Ishikawa (cell line): ENCODE results near the gene CPA3.

ENCODE experiments used
- CREB1 ChIP-seq: IDR thresholded peaks from 2 replicates; pipeline ENCODE4 v1.6.1; 2012; ENCODE audit warnings: low read depth
- EP300 ChIP-seq: IDR thresholded peaks from 2 replicates; pipeline ENCODE4 v1.6.1; 2012; ENCODE audit warnings: borderline replicate concordance
- TF ChIP-seq, protein P1 (sequence below): IDR thresholded peaks from 2 replicates; pipeline ENCODE4 v1.6.1; 2012; ENCODE audit warnings: low read depth, mild to moderate bottlenecking

DNA sequence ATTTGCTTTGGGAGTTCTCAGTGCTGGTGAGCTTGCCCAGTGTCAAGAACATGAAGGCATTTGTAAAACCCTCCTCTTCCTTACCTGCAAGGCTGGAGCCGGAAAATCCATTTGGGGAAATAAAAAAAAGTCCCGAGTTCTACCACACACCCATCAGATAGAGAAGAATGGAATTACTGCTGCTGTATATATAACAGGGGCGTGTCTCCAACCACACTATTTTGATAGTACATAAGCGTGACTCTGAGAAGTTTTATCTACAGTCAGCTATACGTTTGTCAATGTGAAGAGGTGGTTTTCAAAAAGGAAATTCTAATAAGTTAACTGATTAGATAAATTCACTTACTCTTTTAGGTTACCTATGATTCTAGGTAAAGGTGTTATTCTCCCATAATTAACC is 1.3 kb upstream of the CPA3 start:
- no peak for TF ChIP-seq CREB1
- TF ChIP-seq, protein P1, sequence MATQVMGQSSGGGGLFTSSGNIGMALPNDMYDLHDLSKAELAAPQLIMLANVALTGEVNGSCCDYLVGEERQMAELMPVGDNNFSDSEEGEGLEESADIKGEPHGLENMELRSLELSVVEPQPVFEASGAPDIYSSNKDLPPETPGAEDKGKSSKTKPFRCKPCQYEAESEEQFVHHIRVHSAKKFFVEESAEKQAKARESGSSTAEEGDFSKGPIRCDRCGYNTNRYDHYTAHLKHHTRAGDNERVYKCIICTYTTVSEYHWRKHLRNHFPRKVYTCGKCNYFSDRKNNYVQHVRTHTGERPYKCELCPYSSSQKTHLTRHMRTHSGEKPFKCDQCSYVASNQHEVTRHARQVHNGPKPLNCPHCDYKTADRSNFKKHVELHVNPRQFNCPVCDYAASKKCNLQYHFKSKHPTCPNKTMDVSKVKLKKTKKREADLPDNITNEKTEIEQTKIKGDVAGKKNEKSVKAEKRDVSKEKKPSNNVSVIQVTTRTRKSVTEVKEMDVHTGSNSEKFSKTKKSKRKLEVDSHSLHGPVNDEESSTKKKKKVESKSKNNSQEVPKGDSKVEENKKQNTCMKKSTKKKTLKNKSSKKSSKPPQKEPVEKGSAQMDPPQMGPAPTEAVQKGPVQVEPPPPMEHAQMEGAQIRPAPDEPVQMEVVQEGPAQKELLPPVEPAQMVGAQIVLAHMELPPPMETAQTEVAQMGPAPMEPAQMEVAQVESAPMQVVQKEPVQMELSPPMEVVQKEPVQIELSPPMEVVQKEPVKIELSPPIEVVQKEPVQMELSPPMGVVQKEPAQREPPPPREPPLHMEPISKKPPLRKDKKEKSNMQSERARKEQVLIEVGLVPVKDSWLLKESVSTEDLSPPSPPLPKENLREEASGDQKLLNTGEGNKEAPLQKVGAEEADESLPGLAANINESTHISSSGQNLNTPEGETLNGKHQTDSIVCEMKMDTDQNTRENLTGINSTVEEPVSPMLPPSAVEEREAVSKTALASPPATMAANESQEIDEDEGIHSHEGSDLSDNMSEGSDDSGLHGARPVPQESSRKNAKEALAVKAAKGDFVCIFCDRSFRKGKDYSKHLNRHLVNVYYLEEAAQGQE, result no peak
- no peak for TF ChIP-seq EP300
